ENCODE measurements around the gene MFN1. TPM values are rescaled to one million over a fixed set of nuclear protein-coding genes. Genes with fewer than 3 reads are reported as not detected.

MFN1 gene
- total and polyA plus RNA-seq, 2 experiments from 2014 or later, result 19.1 to 44.7 TPM

DNA sequence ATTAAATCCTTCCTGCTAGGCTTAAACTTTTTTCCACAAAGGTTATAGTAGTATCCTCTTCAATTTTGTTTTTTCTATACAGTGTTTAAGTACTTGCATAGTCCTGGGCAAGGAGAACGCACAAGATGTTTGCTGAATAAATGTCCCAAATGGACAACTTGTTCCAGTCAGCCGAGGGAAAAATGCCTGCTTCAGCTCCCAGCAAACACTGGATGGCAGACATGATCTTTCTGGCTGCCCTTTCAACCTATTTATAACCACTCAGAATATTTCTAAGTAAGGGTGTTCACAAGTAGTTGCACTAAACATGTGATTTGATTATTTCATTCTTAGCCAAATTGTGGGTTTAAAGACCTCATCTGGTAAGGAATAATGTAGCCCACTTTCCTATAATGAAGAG is 74.0 kb downstream of the MFN1 start:
- H3K9ac ChIP-seq, result peak overlapping the region; percentile 1; the same call in 1 of the 2 replicates
- no peaks in the 10 kb centered on the region for H4K20me1 ChIP-seq (ENCODE audit: insufficient read depth)
- H3K4me1 ChIP-seq (ENCODE audit: insufficient read depth), result peaks cover 17% of the 10 kb centered on the region
- peaks cover 60% of the 10 kb centered on the region for H3K79me2 ChIP-seq (ENCODE audit: insufficient read depth)
- 0 out of 2 replicates have a peak overlapping the region, but pooled peaks have one; percentile 7 for H3K27ac ChIP-seq
- no peak overlapping the region for H2AFZ ChIP-seq
- TF ChIP-seq EZH2phosphoT487 (IDR thresholded peaks at IDR 0.05; ENCODE audit: insufficient read depth, low read depth) (no peak), EZH2 (IDR thresholded peaks at IDR 0.05; ENCODE audit: insufficient read depth, poor library complexity, severe bottlenecking) (no peak)
- in situ Hi-C loops (cut with MboI), result loop anchor here (10.0 kb wide), 1 partner anchor 133 kb away; no protein-coding TSS in a partner anchor
- no peak overlapping the region for H3K4me2 ChIP-seq (ENCODE audit: unreplicated experiment)
- peaks cover 21% of the 10 kb centered on the region for H3F3A ChIP-seq (ENCODE audit: insufficient read depth)
- H3K36me3 ChIP-seq (ENCODE audit: low read depth), result peaks cover 39% of the 10 kb centered on the region
- peak; percentile 65 for DNase-seq
- no peaks in the 10 kb centered on the region for H3K9me2 ChIP-seq (ENCODE audit: insufficient read depth)
- 31 to 42% methylated on average over 2 of the region's 2 CpGs for WGBS, 2 experiments (ENCODE audit: low coverage in 1 of 2, low lambda C conversion rate in 2 of 2, missing lambda C conversion rate in 2 of 2)
- H3K9me3 ChIP-seq (ENCODE audit: low read depth), result no peaks in the 10 kb centered on the region
- no peaks in the 10 kb centered on the region for H3K27me3 ChIP-seq (replicated peaks; ENCODE audit: insufficient read depth)
- H3K4me3 ChIP-seq, result no peak overlapping the region

DNA sequence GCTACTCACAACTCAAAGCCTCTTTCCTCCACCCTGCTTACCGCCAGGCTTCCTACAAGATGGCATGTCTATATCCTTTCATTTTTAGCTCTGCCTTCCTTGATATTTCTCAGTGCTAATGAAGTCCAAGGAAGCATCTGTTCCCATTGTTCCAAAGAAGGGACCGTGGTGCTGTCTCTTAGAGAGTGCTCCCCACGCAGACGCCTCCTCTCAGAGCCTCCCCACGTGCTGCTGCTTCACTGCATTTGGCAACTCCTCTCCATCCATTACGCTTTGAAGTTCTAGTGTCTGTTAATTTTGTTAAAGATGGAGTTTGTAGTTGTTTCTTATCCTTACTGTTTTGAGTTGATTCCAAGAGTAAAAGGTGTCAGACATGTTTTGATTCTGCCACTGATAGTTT is 77.6 kb downstream of the MFN1 start:
- no peak for TF ChIP-seq EZH2 (IDR thresholded peaks at IDR 0.05; ENCODE audit: insufficient read depth, poor library complexity, severe bottlenecking)
- H3F3A ChIP-seq (ENCODE audit: insufficient read depth), result peaks cover 7% of the 10 kb centered on the region; the same call in 1 of the 2 replicates
- H3K9me3 ChIP-seq (ENCODE audit: low read depth), result no peaks in the 10 kb centered on the region
- H3K4me2 ChIP-seq (ENCODE audit: unreplicated experiment), result no peak overlapping the region
- H3K36me3 ChIP-seq (ENCODE audit: low read depth), result peaks cover 23% of the 10 kb centered on the region
- no peaks in the 10 kb centered on the region for H4K20me1 ChIP-seq (ENCODE audit: insufficient read depth)
- H3K4me1 ChIP-seq (ENCODE audit: insufficient read depth), result peaks cover 4% of the 10 kb centered on the region; the same call in 1 of the 2 replicates
- H3K79me2 ChIP-seq (ENCODE audit: insufficient read depth), result peaks cover 96% of the 10 kb centered on the region
- no peak overlapping the region for H2AFZ ChIP-seq
- H3K4me3 ChIP-seq, result no peak overlapping the region
- H3K27ac ChIP-seq, result no peak overlapping the region
- in situ Hi-C loops (cut with MboI), result loop anchor here (10.0 kb wide), 1 partner anchor 130 kb away; no protein-coding TSS in a partner anchor
- no peaks in the 10 kb centered on the region for H3K9me2 ChIP-seq (ENCODE audit: insufficient read depth)
- 93 to 99% methylated on average over 6 of the region's 6 CpGs for WGBS, 2 experiments (ENCODE audit: low coverage in 1 of 2, low lambda C conversion rate in 2 of 2, missing lambda C conversion rate in 2 of 2)
- no peaks in the 10 kb centered on the region for H3K27me3 ChIP-seq (replicated peaks; ENCODE audit: insufficient read depth)
- no peak for DNase-seq
- H3K9ac ChIP-seq, result no peak overlapping the region

GRCh38 chr3:179428876-179429548 is 81.5 kb downstream of the MFN1 start:
- H4K20me1 ChIP-seq (ENCODE audit: insufficient read depth), result no peaks in the 10 kb centered on the region; the same call in 1 of the 2 replicates
- TF ChIP-seq EZH2phosphoT487 (IDR thresholded peaks at IDR 0.05; ENCODE audit: insufficient read depth, low read depth) (no peak), EZH2 (IDR thresholded peaks at IDR 0.05; ENCODE audit: insufficient read depth, poor library complexity, severe bottlenecking) (no peak)
- H3K27ac ChIP-seq, result no peak overlapping the region
- no peak for DNase-seq
- H3K4me2 ChIP-seq (ENCODE audit: unreplicated experiment), result no peak overlapping the region
- H2AFZ ChIP-seq, result no peak overlapping the region
- H3K9ac ChIP-seq, result no peak overlapping the region
- H3K79me2 ChIP-seq (ENCODE audit: insufficient read depth), result peaks cover 100% of the 10 kb centered on the region
- H3K9me3 ChIP-seq (ENCODE audit: low read depth), result no peaks in the 10 kb centered on the region
- H3F3A ChIP-seq (ENCODE audit: insufficient read depth), result 0 out of 2 replicates have a peak, but pooled peaks cover 5% of the 10 kb centered on the region
- no peak overlapping the region for H3K4me3 ChIP-seq
- peaks cover 11% of the 10 kb centered on the region for H3K4me1 ChIP-seq (ENCODE audit: insufficient read depth)
- no peaks in the 10 kb centered on the region for H3K9me2 ChIP-seq (ENCODE audit: insufficient read depth)
- peaks cover 19% of the 10 kb centered on the region for H3K36me3 ChIP-seq (ENCODE audit: low read depth)
- H3K27me3 ChIP-seq (replicated peaks; ENCODE audit: insufficient read depth), result no peaks in the 10 kb centered on the region
- in situ Hi-C loops (cut with MboI), result loop anchor here (10.0 kb wide), 1 partner anchor 126 kb away; no protein-coding TSS in a partner anchor
- WGBS, 2 experiments (ENCODE audit: low coverage in 1 of 2, low lambda C conversion rate in 2 of 2, missing lambda C conversion rate in 2 of 2), result 97 to 98% methylated on average over 8 of the region's 8 CpGs

DNA sequence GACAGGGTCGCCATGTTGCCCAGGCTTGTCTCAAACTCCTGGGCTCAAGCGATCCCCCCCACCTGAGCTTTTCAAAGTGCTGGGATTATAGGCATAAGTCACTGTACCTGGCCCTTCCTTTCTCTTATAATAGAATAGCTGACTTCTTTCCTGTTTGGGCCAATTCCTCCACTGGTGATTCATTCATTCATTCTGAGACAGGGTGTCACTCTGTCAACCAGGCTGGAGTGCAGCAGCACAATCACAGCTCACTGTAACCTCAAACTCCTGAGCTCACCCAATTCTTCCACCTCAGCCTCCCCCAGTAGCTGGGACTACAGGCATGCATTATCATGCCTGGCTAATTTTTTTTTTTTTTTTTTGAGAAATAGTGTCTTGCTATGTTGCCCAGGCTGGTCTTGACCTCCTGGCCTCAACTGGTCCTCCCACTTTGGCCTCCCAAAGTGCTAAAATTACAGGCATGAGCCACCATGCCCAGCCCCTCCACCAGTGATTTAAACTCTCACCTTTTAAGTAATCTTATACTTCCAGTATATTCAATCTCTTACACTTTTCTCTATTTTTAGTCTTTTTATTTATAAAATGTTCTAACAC is 82.9 kb downstream of the MFN1 start:
- Histone ChIP-seq H3K4me1 (ENCODE audit: insufficient read depth) (peaks cover 11% of the 10 kb centered on the region), H3F3A (ENCODE audit: insufficient read depth) (0 out of 2 replicates have a peak, but pooled peaks cover 6% of the 10 kb centered on the region), H3K9ac (no peak overlapping the region), H3K4me3 (no peak overlapping the region), H3K27me3 (replicated peaks; ENCODE audit: insufficient read depth) (no peaks in the 10 kb centered on the region), H3K27ac (no peak overlapping the region), H4K20me1 (ENCODE audit: insufficient read depth) (no peaks in the 10 kb centered on the region; the same call in 1 of the 2 replicates), H3K9me2 (ENCODE audit: insufficient read depth) (no peaks in the 10 kb centered on the region), H3K9me3 (ENCODE audit: low read depth) (no peaks in the 10 kb centered on the region), H2AFZ (no peak overlapping the region), H3K79me2 (ENCODE audit: insufficient read depth) (peaks cover 100% of the 10 kb centered on the region), H3K4me2 (ENCODE audit: unreplicated experiment) (no peak overlapping the region), H3K36me3 (ENCODE audit: low read depth) (peaks cover 8% of the 10 kb centered on the region)
- in situ Hi-C loops (cut with MboI), result no loop called here
- WGBS, 2 experiments (ENCODE audit: low coverage in 1 of 2, low lambda C conversion rate in 2 of 2, missing lambda C conversion rate in 2 of 2), result 85 to 91% methylated on average over 2 of the region's 2 CpGs
- no peak for DNase-seq
- TF ChIP-seq EZH2 (IDR thresholded peaks at IDR 0.05; ENCODE audit: insufficient read depth, poor library complexity, severe bottlenecking) (no peak), EZH2phosphoT487 (IDR thresholded peaks at IDR 0.05; ENCODE audit: insufficient read depth, low read depth) (no peak)
